Activated CD4-positive, alpha-beta T cell treated with anti-CD3 and anti-CD28 coated beads for 48 hours (primary cell): Measurements from ENCODE around the gene PRRT4.

Source experiments
- DNase-seq: peaks from one replicate; pipeline ENCODE4 v3.0.0-alpha.2; 2020

The PRRT4 gene

DNA sequence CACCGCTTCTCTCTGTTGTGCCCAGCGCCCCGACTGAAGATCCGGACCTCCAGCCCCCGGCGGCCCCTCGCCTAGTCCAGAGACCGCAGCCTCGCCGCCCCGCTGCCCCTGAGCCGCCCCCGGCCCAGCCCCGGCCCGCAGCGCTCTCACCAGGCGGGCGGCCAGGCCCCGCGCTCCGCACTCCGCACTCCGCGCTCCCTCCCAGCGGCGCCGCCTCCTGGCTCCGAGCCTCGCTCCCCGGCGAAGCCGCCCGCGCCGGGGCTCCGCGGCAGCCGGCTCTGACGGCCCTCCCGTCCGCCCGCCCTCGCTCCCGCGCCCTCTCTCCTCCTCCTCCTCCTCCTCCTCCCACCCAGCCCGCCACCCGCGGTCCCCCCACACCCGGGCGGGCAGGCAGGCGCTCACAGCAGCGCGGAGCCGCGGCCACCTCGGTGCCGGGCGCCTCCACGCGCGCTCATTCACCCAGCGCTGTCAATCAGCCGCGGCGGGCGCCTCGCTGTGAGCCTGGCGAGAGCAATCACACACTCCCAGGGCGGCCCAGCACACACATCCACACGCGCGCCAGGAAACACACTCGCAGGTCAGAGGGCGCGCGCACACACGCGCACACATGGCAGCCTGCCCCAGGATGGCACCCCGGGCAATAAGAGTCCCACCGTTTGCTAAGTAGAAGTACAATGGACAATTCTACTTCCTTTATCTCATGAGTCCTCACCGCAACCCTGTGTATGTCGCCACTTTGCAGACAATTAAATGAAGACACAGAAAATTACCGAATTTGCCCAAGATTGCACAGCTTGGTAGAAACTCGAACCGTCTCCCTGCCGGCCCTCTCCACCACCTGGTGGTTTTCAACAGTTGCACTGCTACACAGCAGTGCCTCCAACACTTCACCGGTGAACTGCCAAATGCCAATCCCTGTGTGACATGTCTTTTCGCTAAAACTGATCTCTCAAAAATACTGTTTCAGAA is at the start of gene PRRT4:
TSS of gene PRRT4 (minus strand) at position 280 of the 969 bp plus-strand sequence.
- peak; percentile 41 for DNase-seq

DNA sequence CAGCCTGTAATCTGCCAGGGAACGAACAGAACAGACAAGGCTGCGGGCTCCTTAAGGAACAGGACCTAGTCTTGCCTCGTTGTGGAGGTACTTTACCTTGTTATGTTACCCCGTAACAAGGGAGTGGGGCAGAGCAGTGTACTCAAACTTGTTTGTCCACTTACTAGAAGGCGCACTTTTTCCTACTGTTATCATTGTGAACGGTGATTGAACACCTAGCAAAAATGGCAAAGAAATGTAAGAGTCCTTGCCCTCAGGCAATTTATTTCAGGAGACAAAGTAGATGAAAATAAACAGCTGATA is 48.9 kb upstream of the PRRT4 start:
- no peak for DNase-seq

DNA sequence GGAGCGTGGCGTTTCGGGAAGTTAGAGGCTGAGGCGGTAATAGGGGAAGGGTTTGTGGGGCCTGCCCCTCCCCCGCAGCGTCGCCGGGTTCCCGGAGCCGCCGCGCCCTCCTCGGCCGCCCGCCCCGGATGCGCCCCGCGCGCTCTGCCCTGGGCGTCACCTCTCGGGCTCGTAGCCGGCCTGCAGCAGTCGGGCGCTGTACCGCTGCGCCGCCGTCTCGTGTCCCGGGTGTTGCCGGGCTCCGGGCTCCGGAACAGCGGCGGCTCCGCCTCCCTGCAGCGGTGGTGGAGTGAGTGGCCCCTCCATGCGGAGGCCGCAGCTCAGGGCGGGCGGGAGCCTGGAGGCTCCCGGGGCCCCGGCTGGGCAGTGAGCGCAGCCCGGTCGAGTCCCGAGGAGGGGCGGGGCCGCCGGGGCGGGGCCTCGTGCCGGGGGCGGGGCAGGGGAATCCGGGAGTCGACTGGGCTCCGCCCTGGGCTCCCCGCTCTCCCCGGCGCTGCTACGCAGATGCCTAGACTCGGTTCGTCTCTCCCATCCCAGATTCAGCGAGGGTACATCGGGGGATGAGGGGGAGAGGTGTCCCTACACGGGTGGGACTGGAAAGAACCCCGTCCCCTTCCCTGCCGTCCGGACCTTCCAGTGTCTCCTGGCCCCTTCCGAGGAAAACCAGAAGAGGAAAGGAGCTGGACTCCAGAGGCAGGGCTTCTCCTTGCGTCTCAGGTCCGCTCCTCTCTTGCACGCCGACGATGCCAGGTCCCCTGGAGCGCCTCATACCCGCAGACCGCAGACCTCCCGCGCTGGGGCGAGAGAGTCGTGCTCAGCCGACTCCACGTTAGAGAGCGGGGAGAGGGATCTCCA is 48.3 kb upstream of the PRRT4 start, which contains the start of gene IMPDH1:
TSS of gene IMPDH1 (minus strand) at position 387 of the 855 bp plus-strand sequence. CDS start at position 306, 81 bp downstream.
- DNase-seq: peak; percentile 89

DNA sequence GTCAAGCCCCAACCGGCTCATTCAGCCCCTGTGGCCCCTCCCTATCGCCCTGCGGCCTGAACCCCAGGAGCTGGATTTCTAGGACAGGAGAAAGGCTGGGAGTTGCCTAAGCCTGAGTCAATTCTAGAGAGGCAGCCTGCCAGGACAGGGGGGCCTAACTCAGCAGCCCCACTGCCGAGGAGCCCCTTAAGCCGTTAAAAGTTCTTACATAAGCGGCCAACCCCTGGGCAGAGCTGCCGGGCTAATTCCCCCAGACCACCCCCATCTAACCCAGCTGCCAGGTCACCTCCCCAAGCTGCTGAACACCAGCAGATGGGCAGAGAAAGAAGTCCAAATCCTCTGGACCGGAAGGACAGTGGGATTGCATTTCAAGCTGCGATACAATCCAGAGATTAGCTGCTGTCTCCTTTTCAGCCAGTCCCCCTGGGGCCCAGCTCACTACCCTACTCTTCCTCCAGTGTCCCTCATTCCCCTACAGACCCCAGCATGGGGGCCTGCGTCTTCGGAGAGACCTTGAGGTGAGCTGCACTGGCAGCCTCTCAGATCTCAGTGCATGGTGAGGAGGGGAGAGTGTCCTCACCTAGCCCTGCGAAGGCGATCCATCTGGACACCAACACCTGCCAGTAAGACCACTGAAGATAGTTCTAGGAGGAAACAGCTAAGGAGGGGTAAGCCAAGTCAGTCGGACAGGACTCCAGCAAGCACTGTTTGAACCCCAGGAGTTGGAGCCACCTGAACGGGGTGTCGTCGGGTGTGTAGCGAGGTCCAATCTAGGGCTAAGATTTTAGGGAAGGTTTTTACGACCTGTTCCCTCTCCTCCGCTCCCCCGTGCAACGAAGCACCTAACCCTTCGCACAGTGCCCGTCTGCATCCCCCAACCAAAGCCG is 47.5 kb upstream of the PRRT4 start:
- DNase-seq: no peak

DNA sequence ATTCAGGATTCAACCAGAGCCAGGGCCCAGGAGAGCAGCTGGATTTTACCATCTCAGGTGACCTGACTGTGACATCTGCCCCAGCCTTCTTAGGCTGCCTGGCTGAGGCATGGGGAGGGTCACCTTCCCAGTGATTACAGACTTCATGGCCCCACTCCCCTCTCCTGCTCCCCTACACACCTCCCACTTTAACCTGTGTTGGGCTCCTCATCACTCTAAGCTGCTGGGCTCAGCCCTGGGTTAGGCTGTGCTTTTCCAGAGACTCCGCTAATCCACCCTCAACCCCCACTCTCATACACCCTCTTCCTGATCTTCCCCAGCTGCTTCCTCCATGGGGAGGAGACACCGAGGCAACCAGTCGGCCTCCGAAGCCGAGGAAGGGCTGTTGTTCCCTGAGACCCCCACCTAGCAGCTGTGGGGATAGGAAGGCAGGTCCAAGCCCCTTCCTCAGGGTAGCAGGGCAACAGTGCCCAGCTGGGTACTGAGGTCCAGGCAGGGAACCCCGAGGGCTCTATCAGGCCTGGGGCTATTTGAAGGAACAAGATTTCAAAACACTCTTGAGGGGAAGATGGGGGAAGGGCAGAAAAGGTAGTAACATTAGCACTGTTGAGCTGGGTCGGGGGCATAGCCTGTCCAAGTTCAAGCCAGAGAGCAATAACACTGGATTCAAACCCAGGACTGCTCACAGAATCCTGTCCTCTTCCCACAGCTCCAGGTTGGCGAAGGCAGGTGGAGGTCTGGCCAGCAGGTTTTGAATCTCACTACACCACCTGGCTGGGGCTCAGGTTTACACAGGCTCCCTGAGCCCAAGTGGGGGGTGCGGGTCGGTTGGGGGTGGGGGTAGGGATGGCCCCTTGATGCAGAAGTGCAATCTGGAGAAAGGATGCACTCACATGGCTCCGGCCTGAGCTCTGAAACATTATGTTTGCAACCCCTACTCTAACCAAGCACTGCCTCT is 46.5 kb upstream of the PRRT4 start:
- no peak for DNase-seq

DNA sequence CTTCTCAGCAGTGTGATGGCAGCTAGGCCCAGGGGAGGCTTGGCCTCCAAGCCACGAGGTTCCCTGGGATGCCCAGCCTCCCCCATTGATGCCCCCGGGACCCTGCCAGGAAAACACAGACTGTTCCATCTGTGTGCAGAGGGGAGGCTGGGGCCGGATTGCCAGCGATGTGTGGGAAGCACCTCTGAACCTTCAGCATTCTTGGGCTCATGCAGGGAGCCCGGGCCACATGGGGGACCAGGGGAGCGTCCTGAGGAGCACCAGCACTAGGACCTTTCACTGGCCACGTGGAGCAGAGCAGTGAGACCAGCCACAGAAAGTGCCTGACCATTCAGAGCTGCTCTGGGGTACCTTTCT is 45.7 kb upstream of the PRRT4 start:
- DNase-seq: no peak

DNA sequence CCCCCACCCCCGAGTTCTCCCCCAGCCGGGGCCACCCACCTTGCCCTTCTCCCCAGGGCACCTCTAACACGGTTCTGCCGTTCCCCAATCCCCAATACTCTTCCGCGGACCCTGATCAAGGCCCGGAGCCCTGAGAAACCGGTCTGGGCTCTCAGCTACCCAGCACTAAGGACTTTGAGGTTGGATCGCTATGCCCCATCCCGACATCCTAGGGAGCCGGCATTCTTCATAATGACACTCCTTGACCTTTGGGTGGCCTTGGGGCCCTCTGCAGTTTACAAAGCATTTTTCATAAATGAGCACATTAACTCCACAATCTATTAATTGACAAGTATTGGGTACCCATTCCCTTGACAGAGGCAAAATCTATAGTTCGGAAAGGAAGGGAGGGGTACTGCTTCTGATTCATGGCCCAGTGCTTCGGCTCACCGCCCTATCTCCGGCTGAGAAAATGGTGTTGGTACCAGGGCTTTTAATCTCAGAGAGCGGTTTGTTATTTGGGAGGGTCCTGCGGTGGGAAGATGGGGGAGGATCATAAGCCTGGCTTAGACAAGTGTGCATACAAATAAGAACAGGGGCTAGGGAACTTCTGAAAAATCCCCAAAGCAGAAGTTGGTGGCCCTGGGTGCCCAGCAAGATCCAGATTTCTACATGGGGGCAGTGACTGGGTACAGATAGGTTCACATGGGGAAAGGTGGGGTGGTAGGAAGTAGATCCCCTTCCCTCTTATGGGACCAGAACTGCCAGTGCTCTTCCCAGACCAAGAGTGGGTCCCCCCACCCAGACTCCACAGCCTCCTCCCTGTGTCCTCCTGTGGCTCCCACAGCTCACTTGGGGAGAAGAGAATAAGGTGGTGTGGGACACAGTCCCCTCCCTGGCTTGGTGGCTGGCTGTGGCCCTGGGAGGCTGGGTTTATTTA is 45.1 kb upstream of the PRRT4 start:
- DNase-seq: no peak

DNA sequence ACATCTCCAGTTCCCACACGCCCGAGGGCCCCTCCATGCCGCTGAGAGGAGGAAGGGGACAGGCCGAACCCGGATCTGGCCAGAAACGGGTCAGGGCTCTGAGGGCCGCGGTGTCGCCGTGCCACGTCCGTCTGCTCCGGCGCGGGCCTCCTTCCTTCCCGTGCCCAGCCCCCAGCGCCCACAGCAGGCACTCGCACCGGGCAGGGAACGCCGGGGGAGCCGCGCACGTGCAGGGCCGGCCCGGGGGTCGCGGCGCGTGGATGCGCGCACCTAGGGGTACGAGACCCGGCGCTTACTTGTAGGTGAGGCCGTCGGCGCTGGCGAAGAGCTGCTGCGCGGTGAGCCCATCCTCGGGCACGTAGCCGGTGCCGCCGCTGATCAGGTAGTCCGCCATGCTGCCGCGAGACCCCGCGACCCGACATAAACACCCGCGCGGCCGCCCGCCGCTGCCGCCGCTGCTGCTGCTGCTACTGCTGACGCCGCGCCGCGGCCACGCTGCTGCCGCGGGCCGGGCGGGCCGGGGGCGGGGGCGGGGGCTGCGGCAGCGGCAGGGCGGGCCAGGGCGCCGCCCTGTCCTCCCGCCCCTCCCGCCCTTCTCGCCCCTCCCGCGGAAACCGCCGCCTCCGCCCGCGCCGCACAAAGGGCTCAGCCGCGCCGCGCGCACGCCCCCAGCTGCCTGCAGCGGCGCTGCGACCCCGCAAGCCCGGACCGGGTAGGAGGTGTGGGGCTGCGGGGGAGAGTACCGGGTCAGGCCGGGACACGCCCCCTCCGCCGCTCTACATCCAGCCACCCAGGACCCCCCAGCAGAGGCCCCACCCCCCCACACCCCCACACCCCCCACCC is 44.2 kb upstream of the PRRT4 start:
- peak; percentile 61 for DNase-seq

DNA sequence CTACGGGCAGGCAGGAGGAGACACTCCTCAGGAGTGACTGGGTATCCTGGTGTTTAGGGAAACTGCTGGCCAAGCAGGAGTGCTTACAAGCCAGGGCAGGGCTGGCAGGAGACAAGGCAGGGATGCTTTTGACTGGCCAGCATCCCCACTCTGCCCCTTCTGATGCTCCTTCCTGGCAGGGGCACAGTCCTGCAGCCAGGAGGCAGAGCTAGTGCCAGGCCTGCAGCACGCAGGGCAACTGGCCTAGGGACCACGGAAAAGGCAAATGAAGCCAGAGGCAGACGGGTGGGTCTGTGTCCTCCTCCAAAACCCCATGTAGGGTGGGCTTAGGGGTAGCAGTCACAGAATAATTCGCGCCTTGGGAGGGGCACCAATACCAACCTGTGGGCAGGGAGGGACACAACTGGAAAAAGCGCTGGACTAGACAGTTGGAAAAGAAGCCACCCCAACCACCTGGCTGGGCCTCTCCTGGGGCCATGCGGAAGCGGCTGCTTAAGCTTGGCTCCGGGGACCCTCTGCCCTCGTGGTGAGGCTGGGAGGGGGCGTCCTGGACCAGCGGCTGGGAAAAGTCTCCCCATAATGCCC is 43.5 kb upstream of the PRRT4 start:
- no peak for DNase-seq

DNA sequence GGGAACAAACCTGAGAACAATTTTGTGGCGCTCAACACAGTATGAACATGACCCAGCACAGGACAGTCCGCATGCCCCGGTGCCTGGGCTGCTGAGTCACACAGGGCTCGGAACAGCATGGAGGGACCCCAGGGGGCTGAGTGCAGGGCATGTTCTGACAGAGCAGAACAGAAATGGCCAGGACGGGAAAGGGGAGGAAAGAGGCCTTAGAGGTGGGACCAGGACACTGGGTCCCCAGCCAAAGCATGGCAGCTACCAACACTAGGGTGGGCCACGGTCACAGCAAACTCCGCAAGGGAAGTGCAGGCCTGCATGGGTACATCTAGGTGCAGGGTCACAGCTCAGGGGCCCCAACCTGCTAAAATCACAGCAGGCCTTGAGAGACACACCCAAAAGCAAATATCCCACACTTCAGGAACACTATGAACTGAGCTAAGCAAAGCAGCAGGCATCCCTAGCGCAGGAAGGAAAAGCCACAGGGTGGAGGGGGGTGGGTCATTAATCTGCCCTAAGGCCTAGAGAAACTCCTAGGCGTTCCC is 42.7 kb upstream of the PRRT4 start:
- no peak for DNase-seq

DNA sequence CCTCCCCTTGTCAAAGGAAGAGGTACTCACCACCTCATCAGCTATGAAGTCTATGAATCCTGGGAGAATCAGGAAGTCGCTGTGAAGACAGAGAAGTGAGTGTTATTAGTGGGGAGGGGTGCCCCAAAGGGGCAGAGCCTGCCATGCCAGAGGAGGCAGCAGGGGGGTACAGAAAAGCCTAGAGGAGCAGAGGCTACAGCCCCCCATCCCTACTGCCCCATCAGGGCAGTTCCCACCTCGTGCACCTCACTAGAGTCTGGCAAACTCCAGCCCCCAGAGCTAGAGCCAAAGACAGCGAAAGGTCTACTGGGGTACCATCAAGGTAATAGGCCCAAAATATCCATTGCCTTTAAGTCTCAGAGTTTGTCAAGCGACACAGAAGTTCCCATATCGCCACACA is 42.2 kb upstream of the PRRT4 start:
- no peak for DNase-seq

DNA sequence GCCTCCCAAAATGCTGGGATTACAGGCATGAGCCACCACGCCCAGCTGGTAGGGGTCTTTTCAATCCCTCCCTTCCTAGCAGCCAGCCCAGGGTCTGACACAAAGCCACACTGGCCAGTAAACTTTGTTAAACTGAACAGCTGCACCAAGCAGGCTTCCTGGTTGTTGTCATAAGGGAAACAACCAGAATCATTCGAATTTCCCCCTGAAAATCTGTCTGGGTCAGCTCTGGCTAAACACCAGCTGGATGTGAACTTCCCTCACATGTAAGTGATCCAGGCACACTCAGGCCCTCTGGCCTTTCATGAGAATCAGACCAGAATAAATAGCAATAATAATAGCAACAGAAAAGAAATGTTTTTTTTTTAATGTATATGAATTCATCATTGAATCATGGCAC is 40.9 kb upstream of the PRRT4 start:
- DNase-seq: no peak

DNA sequence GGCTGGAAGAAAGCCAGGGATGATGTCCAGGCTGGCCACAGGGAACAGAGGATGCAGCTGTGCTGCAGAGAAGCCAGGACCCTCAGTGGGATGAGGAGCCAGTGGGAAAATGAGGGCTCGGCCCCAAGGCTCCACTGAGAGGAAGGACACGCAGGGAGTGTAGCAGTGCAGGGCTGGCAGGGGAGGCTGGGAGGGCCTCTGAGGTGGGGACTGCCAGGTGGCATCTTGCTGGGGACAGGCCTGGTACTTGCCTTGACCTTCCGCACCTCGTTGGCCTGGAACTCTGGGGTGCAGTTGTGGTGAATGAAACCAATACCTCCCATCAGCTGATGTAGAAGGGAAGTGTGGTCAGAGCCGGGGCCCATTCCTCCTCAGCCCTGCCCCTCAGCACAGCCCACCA is 39.1 kb upstream of the PRRT4 start:
- no peak for DNase-seq

DNA sequence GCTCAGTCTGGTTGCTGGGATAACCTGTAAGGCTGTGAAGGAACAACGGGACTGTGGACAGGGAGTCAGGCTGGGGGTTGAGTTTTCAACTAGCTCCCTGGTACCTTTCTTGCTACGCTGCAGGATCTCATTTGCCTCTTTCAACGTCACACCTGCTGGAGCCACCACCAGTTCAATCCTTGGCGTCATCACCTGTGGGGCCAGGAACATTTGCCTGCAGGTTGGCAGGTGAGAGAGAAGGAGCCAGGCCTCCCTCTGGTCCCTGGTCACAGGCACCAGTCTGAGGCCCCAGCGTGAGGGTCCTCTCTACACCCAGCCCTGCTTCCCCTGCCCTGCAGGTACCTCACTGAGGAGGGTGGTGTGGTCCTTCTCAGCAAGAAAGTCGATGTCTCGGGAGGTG is 38.5 kb upstream of the PRRT4 start:
- no peak for DNase-seq

DNA sequence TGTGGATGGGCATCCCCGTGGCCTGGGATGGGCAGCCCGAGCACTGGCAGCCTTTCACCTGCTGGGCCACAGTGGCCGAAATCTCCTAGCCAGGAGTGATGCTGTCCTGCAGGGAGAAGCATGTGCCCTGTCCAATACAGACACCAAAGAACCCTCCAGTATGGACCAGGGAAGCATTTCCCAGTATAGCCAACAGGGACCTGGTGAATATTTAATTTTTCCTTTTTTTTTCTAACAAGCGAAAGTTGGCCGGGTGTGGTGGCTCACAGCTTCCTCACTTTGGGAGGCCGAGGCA is 37.3 kb upstream of the PRRT4 start:
- DNase-seq: no peak

DNA sequence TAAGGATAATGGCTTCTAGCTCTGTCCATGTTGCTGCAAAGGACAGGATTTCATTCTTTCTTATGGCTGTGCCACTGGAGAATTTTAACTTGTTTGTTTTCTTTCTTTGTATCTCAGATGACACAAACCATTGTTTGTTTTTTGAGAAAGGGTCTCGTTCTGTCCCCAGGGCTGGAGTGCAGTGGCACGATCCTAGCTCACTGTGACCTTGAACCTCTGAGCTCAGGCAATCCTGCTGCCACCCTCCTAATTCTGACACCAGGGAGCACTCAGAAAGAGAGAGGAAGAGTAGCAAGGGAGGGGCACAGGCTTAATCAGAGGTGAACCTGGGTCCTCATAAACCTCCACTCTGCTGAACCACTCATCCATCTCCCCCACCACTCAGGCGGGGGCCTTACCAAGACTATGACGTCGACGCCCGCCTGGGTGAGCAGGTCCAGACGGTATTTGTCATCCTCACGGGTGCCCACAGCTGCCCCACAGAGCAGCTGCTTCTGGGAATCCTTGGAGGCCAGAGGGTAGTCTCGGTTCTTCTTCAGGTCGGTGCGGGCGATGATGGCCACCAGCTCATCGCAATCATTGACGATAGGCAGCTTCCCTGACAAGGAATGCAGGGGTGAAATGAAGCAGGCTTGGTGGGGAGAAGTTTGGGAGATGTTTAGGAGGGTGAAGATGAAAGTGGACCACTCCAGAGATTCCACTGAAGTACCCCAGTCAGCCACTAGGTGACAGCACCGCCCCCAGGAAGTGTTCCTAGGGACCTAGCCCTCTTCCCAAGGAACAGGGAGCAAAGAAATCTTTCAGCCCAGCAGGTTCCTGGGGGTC is 36.7 kb upstream of the PRRT4 start:
- DNase-seq: peak; percentile 52

DNA sequence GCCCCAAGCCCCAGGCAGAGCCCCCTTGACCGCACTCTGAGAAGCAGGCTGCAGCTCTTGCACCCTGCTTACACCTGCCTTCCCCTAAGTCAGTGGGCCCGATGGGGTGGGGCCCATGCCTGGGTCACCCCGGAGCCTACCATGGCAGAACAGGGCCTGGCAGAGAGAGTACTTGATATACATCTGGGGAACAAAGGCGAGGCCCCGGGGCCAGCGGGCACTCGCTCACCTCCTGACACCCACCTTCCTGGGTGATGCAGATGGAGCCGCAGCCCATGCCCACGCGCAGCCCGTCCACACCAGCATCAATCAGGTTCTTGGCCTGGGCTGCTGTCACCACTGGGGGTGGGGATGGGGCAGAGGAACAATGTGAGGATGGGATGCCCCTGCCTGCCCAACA is 34.9 kb upstream of the PRRT4 start:
- DNase-seq: no peak

DNA sequence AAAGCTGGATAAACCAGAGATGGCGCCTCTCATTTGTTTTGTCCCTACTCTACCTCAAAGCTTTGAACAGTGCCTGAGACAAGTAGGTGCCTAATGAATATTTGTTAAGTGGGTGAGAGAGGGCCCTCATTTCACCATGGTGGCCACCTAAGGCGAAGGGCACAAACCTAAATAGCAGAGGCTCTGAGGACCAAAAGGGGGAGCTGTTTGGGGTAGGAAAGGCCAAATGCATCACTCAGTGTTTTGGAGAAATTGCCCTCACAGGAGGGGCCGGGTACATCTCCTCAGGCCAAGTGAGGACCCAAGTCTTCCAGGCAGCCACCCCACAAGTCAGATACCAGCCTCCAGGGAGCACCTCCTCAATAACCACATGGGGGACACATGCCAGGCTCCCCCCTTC is 34.3 kb upstream of the PRRT4 start:
- no peak for DNase-seq
